Naive B cell (primary cell): Measurements from ENCODE around the gene ZNF33A. TPM values are rescaled to one million over a fixed set of nuclear protein-coding genes. Genes with fewer than 3 reads are reported as not detected.
A peak's percentile ranks its signal among the peaks of the same experiment; 100 is the strongest.
"Not testable (repeated sequence)": the region's sequence is repeated elsewhere in the genome, so short reads cannot be mapped to it uniquely, and the experiment has no call there.

Experiments
- ATAC-seq, 2 donors: fragments of 150-1000 bp; cut with Tn5 transposase; 2 replicates each; pipeline ENCODE4 v1.10.0; 2021; ENCODE audit warnings: low read depth in 2 of 2, mild to moderate bottlenecking in 2 of 2, moderate library complexity in 2 of 2
- DNase-seq: peaks from one replicate; pipeline ENCODE4 v3.0.0; 2022
- H3K27ac Mint-ChIP-seq, 6 donors: one replicate each; pipeline ENCODE4 v1.8.0; 2020 to 2022; ENCODE audit warnings: mild to moderate bottlenecking in 6 of 6, mixed read lengths in 6 of 6, moderate library complexity in 5 of 6, inconsistent platforms in 2 of 6
- H3K27me3 Mint-ChIP-seq, 3 donors: one replicate each; pipeline ENCODE4 v1.8.0; 2021 to 2022; ENCODE audit warnings: mixed read lengths in 3 of 3, mild to moderate bottlenecking in 1 of 3
- H3K36me3 Mint-ChIP-seq, 2 donors: one replicate each; pipeline ENCODE4 v1.8.0; 2020 to 2022; ENCODE audit warnings: mixed read lengths in 2 of 2, inconsistent platforms in 1 of 2, mild to moderate bottlenecking in 1 of 2
- H3K4me1 Mint-ChIP-seq, 3 donors: one replicate each; pipeline ENCODE4 v1.8.0; 2020 to 2022; ENCODE audit warnings: mixed read lengths in 3 of 3, inconsistent platforms in 1 of 3, mild to moderate bottlenecking in 1 of 3, moderate library complexity in 1 of 3
- H3K4me3 Mint-ChIP-seq, 8 donors: one replicate each; pipeline ENCODE4 v1.8.0; 2020 to 2022; ENCODE audit warnings: mild to moderate bottlenecking in 8 of 8, mixed read lengths in 8 of 8, moderate library complexity in 8 of 8, inconsistent platforms in 2 of 8
- H3K9me3 Mint-ChIP-seq, 7 donors: one replicate each; pipeline ENCODE4 v1.8.0; 2020 to 2022; ENCODE audit warnings: mixed read lengths in 7 of 7, mild to moderate bottlenecking in 5 of 7, inconsistent platforms in 2 of 7, moderate library complexity in 1 of 7
- polyA plus RNA-seq, 6 donors: library from polyadenylated mRNA; unstranded; fragments of 300-500 nt; fragmentation: Illumina TruSeq; gene quantifications; one replicate each; pipeline ENCODE4 v1.2.3, GENCODE V29; 2021; ENCODE audit warnings: low read depth in 6 of 6

ZNF33A gene
- 10 to 100 TPM; 17.4 to 31.1 (median 24.9) TPM for polyA plus RNA-seq

DNA sequence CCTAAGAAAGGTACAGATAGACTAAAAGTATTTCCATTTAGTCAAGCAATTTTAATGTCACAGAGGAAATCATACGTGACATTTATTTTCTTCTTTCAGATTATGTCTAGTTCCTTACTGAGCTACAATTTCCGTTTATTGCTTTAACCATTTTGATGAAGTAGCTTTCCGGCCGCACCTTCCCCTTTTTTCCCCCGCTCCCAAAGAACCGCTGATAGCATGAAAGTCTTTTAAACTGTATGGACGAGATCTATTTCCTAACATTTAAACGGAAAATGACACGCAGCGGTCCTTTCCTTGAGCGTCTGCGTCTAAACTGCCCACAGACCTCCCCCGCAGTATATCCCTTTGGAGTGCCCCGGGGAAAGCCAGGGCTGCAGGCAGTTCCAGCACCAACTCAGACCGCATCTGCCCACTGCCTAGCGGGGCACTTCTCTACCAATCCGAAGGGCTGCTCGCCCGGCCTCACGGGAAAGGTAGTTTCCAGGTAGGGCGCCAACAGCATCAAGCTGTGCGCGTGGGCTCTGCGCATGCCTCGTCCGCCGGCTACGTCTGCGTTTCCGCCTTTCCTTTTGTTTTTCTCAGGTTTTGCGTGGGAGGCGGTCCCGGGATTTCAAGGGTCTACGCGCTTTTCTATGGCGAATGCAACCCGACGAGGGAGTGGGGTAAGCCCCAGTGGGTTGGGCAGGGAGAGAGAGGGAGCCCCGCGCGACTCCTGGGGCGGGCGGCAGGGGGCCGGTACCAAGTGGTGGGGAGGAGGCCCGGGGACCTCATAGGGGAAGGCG is at the start of gene ZNF33A:
Gene ZNF33A (plus strand): TSS at position 557 of the 785 bp plus-strand sequence. CDS start 1,667 bp downstream, outside the sequence.
- Mint-ChIP-seq H3K9me3 (peaks cover 0 to 2% (median 0%) of the 10 kb centered on the region in 7 donors), H3K36me3 (peaks cover 0 to 7% of the 10 kb centered on the region in 2 donors), H3K4me3 (peak within 1 kb of the TSS; percentile 86 to 99 (median 98)), H3K27ac (peak within 1 kb of the TSS; percentile 97 to 100 (median 100)), H3K27me3 (no peaks in the 10 kb centered on the region), H3K4me1 (peaks cover 21 to 47% (median 45%) of the 10 kb centered on the region in 3 donors)
- ATAC-seq (peak; percentile 82), DNase-seq (peak; percentile 93)

DNA sequence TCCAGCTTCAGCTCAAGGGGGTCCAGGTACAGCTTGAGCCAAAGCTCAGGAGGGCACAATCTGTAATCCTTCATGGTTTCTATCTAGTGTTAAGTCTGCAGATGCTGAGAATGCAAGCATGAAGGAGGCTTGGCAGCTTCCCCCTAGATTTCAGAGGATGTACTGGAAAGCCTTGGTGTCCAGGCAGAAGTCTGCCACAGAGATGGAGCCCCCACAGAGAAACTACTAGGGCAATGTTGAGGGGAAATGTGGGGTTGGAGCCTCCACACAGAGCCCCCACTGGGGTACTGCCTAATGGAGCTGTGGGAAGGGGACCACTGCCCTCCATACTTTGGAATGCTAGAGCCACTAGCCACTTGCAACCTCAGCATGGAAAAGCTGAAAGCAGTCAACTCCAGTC is 45.5 kb upstream of the ZNF33A start:
- ATAC-seq (no peak), DNase-seq (no peak)
- Mint-ChIP-seq H3K4me1 (no peaks in the 10 kb centered on the region), H3K36me3 (peaks cover 27 to 30% of the 10 kb centered on the region in 2 donors), H3K9me3 (peaks cover 5 to 31% (median 22%) of the 10 kb centered on the region in 7 donors), H3K4me3 (no peak overlapping the region), H3K27ac (no peak overlapping the region), H3K27me3 (no peaks in the 10 kb centered on the region)

DNA sequence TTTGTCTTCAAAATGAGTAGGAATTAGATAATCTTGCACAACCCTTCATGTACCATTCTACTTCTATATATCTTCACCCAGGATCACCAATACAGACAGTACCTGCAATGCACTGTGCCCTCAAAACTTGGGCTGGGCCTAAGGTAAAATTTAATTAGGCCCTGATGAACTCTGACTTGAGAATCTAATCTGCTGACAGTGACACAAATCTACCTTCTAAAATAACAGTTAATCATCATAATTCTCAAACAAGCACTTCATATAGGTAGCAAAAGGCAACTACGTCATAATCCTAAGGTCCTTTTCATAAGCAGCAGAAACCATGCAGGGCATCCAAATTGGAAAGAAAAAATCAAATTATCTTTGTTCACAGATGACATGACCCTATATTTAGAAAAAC is 38.1 kb upstream of the ZNF33A start:
- Mint-ChIP-seq H3K4me3 (peak overlapping the region in 1 of 8 donors; percentile 32), H3K27ac (no peak overlapping the region), H3K27me3 (no peaks in the 10 kb centered on the region), H3K4me1 (peaks cover 13 to 21% (median 21%) of the 10 kb centered on the region in 3 donors), H3K36me3 (peaks cover 0 to 4% of the 10 kb centered on the region in 2 donors), H3K9me3 (peaks cover 0 to 3% (median 0%) of the 10 kb centered on the region in 7 donors)
- DNase-seq (no peak), ATAC-seq (no peak)

- Mint-ChIP-seq H3K9me3 (no peaks in the 10 kb centered on the region), H3K27me3 (no peaks in the 10 kb centered on the region), H3K4me1 (peaks cover 13 to 21% (median 21%) of the 10 kb centered on the region in 3 donors), H3K36me3 (no peaks in the 10 kb centered on the region), H3K4me3 (peak overlapping the region; percentile 84 to 98 (median 94)), H3K27ac (peak overlapping the region; percentile 92 to 97 (median 96))
- ATAC-seq (no peak), DNase-seq (peak; percentile 6)
Measured at GRCh38 chr10:37975401-37975991, 35.0 kb upstream of the ZNF33A start.

GRCh38 chr10:37976091-37976879 is 34.2 kb upstream of the ZNF33A start, which contains the start of gene ZNF25:
Gene ZNF25 (minus strand): TSS chr10:37976647. CDS start chr10:37971722, 4,925 bp downstream.
- Mint-ChIP-seq H3K36me3 (no peaks in the 10 kb centered on the region), H3K9me3 (no peaks in the 10 kb centered on the region), H3K4me3 (peak within 1 kb of the TSS; percentile 84 to 98 (median 94)), H3K4me1 (peaks cover 13 to 21% (median 21%) of the 10 kb centered on the region in 3 donors), H3K27ac (peak within 1 kb of the TSS; percentile 92 to 97 (median 96)), H3K27me3 (no peaks in the 10 kb centered on the region)
- ATAC-seq, result peak; percentile 88 to 92
- peak; percentile 97 for DNase-seq

DNA sequence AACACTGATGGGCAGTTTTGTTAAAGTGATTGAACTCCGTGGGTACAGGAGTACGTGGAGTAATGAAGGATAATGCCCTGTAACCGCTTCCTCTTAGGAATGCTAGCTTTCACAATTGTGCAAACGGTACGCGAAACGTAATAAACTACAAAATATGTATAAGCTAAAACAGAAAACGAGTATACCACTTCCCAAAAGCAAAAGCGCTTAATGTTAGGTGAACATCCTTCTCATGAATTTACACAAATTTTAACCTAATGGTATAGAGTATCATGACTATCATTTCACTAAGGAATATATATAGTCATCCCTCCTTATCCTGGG is 33.6 kb upstream of the ZNF33A start:
- ATAC-seq (no peak), DNase-seq (no peak)
- peak overlapping the region; percentile 84 to 98 (median 94) for H3K4me3 Mint-ChIP-seq
- peaks cover 13 to 21% (median 21%) of the 10 kb centered on the region in 3 donors for H3K4me1 Mint-ChIP-seq
- no peaks in the 10 kb centered on the region for H3K27me3 Mint-ChIP-seq
- no peaks in the 10 kb centered on the region for H3K9me3 Mint-ChIP-seq
- H3K36me3 Mint-ChIP-seq, result no peaks in the 10 kb centered on the region
- H3K27ac Mint-ChIP-seq, result peak overlapping the region; percentile 92 to 97 (median 96)

GRCh38 chr10:37991655-37992054 is 18.8 kb upstream of the ZNF33A start:
- peaks cover 0 to 3% (median 0%) of the 10 kb centered on the region in 7 donors for H3K9me3 Mint-ChIP-seq

DNA sequence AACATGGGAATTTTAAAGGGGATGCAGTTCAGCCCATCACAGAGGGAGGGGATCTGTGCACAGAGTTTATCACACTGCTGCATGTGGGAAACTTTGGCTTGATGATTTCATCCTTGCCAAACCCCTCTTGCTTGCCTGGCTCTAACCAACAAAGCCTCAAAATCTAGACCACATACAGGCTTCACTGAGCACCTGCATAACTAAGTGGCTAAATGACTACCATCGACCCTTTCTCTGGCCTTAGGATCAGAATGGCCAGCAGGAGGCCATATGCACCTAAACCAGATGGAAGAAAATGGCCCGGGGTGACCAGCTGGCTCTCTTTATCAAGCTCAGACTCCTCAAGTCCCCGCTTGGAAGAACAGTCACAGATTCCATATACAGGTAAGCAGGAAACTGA is 18.4 kb upstream of the ZNF33A start:
- Mint-ChIP-seq H3K4me3 (no peak overlapping the region), H3K27ac (no peak overlapping the region), H3K4me1 (peaks cover 0 to 4% (median 0%) of the 10 kb centered on the region in 3 donors), H3K27me3 (peaks cover 8 to 18% (median 10%) of the 10 kb centered on the region in 3 donors), H3K36me3 (no peaks in the 10 kb centered on the region), H3K9me3 (peaks cover 0 to 3% (median 0%) of the 10 kb centered on the region in 7 donors)
- DNase-seq (no peak), ATAC-seq (no peak)

More at GRCh38 chr10:37991655-37992054, 18.8 kb upstream of the ZNF33A start:
- H3K4me1 Mint-ChIP-seq, result peaks cover 0 to 4% (median 0%) of the 10 kb centered on the region in 3 donors
- H3K36me3 Mint-ChIP-seq, result no peaks in the 10 kb centered on the region
- H3K4me3 Mint-ChIP-seq, result no peak overlapping the region
- DNase-seq, result no peak
- peaks cover 9 to 19% (median 10%) of the 10 kb centered on the region in 3 donors for H3K27me3 Mint-ChIP-seq
- H3K27ac Mint-ChIP-seq, result no peak overlapping the region
- ATAC-seq, result no peak

DNA sequence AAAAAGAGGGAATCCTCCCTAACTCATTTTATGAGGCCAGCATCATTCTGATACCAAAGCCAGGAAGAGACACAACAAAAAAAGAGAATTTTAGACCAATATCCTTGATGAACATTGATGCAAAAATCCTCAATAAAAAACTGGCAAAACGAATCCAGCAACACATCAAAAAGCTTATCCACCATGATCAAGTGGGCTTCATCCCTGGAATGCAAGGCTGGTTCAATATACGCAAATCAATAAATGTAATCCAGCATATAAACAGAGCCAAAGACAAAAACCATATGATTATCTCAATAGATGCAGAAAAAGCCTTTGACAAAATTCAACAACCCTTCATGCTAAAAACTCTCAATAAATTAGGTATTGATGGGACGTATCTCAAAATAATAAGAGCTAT is 11.6 kb upstream of the ZNF33A start:
- H3K4me1 Mint-ChIP-seq, H3K9me3 Mint-ChIP-seq, ATAC-seq, H3K36me3 Mint-ChIP-seq, H3K27me3 Mint-ChIP-seq, H3K27ac Mint-ChIP-seq, H3K4me3 Mint-ChIP-seq, DNase-seq: not testable (repeated sequence)

DNA sequence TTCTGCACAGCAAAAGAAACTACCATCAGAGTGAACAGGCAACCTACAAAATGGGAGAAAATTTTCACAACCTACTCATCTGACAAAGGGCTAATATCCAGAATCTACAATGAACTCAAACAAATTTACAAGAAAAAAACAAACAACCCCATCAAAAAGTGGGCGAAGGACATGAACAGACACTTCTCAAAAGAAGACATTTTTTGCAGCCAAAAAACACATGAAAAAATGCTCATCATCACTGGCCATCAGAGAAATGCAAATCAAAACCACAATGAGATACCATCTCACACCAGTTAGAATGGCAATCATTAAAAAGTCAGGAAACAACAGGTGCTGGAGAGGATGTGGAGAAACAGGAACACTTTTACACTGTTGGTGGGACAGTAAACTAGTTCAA is 10.0 kb upstream of the ZNF33A start:
- not testable (repeated sequence) for H3K27me3 Mint-ChIP-seq, DNase-seq, H3K27ac Mint-ChIP-seq, H3K36me3 Mint-ChIP-seq, H3K4me3 Mint-ChIP-seq, H3K4me1 Mint-ChIP-seq, H3K9me3 Mint-ChIP-seq, ATAC-seq

- Mint-ChIP-seq H3K4me3 (no peak overlapping the region), H3K27me3 (peaks cover 0 to 1% (median 0%) of the 10 kb centered on the region in 3 donors), H3K4me1 (no peaks in the 10 kb centered on the region), H3K9me3 (peaks cover 0 to 5% (median under 1%) of the 10 kb centered on the region in 7 donors), H3K36me3 (no peaks in the 10 kb centered on the region), H3K27ac (no peak overlapping the region)
- DNase-seq (no peak), ATAC-seq (no peak)
Measured at GRCh38 chr10:38003026-38003425, 7.4 kb upstream of the ZNF33A start.

- ATAC-seq, result no peak
- no peak for DNase-seq
- H3K27ac Mint-ChIP-seq, result no peak overlapping the region
- no peaks in the 10 kb centered on the region for H3K27me3 Mint-ChIP-seq
- peaks cover 0 to 5% (median 2%) of the 10 kb centered on the region in 7 donors for H3K9me3 Mint-ChIP-seq
- H3K4me3 Mint-ChIP-seq, result no peak overlapping the region
- no peaks in the 10 kb centered on the region for H3K36me3 Mint-ChIP-seq
- H3K4me1 Mint-ChIP-seq, result no peaks in the 10 kb centered on the region
Measured at GRCh38 chr10:38003588-38003987, 6.9 kb upstream of the ZNF33A start.

DNA sequence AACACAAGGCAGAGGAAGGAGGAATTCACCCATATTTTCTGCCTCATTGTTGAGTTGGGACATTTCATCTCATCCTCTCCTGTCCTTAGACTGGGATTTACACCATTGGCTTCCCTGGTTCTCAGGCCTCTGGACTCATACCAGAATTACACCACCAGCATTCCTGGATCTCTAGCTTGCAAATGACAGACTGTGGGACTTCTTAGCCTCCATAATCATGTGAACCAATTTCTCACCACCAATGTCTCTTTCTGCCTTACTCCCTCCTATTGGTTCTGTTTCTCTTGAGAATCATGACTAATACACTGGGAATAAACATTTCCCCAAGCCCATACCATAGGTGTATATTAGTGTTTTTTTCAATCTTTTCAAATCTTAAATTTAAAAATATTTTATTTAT is 2.9 kb upstream of the ZNF33A start:
- Mint-ChIP-seq H3K9me3 (peaks cover 0 to 2% (median 0%) of the 10 kb centered on the region in 7 donors), H3K36me3 (no peaks in the 10 kb centered on the region), H3K27me3 (no peaks in the 10 kb centered on the region), H3K4me1 (peaks cover 12 to 29% (median 27%) of the 10 kb centered on the region in 3 donors), H3K27ac (no peak overlapping the region), H3K4me3 (no peak overlapping the region)
- ATAC-seq (no peak), DNase-seq (no peak)
